ENCODE results near the gene ASB16.
A peak's percentile ranks its signal among the peaks of the same experiment; 100 is the strongest.
"Not testable (repeated sequence)": the region's sequence is repeated elsewhere in the genome, so short reads cannot be mapped to it uniquely, and the experiment has no call there.

Gene ASB16, protein sequence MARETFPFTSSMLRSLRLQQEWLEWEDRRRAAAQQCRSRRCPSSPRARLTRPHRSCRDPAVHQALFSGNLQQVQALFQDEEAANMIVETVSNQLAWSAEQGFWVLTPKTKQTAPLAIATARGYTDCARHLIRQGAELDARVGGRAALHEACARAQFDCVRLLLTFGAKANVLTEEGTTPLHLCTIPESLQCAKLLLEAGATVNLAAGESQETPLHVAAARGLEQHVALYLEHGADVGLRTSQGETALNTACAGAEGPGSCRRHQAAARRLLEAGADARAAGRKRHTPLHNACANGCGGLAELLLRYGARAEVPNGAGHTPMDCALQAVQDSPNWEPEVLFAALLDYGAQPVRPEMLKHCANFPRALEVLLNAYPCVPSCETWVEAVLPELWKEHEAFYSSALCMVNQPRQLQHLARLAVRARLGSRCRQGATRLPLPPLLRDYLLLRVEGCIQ

DNA sequence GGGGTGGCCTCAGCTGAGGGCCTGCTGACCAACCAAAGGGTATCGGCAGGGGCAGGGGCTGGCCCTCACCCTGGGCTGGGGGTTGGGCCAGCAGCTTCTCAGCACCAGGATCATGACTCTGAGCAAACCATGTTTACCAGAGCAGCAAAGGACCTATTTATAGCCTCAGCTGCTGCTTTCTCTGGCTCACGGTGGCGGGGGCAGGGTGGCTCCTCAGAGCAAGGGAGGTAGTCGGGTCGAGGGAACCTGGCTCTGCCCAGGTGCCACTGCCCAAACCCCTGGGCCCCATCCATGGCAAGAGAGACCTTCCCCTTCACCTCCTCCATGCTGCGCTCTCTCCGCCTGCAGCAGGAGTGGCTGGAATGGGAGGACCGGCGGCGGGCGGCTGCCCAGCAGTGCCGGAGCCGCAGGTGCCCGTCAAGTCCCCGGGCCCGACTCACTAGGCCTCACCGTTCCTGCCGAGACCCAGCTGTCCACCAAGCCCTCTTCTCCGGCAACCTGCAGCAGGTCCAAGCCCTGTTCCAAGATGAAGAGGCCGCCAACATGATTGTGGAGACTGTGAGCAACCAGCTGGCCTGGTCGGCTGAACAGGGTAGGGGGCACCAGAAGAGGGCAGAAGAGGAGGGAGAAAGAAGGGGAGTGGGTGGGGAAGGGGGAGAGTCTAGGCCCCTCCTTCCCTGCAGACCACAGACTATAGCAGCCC is at the start of gene ASB16:
TSS of gene ASB16 (plus strand) at position 206 of the 703 bp plus-strand sequence. CDS start at position 292, 86 bp downstream.
- no peak for DNase-seq (ENCODE audit: low read depth, low spot score)
- no peak within 1 kb of the TSS for H3K27ac ChIP-seq

- DNase-seq (ENCODE audit: low read depth, low spot score) = no peak
- H3K27ac ChIP-seq = no peak overlapping the region
Measured at GRCh38 chr17:44120851-44121605, 49.5 kb upstream of the ASB16 start.

- DNase-seq (ENCODE audit: low read depth, low spot score) = no peak
- no peak overlapping the region for H3K27ac ChIP-seq
Measured at GRCh38 chr17:44121997-44122815, 48.3 kb upstream of the ASB16 start.

DNA sequence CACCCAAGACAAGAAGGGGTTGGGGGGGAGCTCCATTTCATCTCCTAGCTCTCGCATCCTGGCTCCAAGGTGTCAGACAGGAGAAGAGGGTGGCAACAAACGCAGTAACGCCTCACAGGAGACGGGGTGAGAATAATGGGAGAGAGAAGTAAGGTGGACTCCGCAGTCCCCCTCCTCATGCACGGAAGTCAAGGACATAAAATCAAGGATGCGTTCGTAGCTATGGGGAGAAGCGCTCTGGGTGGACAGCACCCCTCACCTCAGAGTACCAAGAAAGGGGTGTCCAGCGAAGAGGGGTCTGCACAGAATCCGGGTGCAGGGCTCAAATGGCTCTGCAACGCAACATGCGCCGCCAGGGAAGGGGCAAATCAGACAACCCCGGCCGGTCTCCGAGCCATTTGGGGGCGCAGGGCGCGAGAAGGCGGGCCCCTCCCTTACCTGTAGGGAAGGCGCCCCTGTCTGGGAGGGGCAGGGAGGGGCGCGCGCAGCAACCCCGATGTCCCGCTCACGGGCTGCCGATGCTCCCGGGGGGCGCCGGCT is 47.6 kb upstream of the ASB16 start:
- H3K27ac ChIP-seq = no peak overlapping the region

GRCh38 chr17:44123356-44124117 is 47.0 kb upstream of the ASB16 start, which contains the start of gene HDAC5:
HDAC5 (minus strand) TSS chr17:44123641; CDS start chr17:44117515, 6,126 bp downstream.
- DNase-seq (ENCODE audit: low read depth, low spot score) = peak; percentile 58
- peak within 1 kb of the TSS; percentile 84 for H3K27ac ChIP-seq

More for the DNA sequence above, 47.6 kb upstream of the ASB16 start:
- no peak for DNase-seq (ENCODE audit: low read depth, low spot score)

GRCh38 chr17:44124118-44124438 is 46.4 kb upstream of the ASB16 start:
- peak overlapping the region; percentile 84 for H3K27ac ChIP-seq
- DNase-seq (ENCODE audit: low read depth, low spot score) = no peak

- DNase-seq (ENCODE audit: low read depth, low spot score) = no peak
- H3K27ac ChIP-seq = no peak overlapping the region
Measured at GRCh38 chr17:44128383-44128782, 42.1 kb upstream of the ASB16 start.

- H3K27ac ChIP-seq = no peak overlapping the region
- DNase-seq (ENCODE audit: low read depth, low spot score) = no peak
Measured at GRCh38 chr17:44130693-44131349, 39.7 kb upstream of the ASB16 start.

- not testable (repeated sequence) for DNase-seq (ENCODE audit: low read depth, low spot score); H3K27ac ChIP-seq
Measured at GRCh38 chr17:44131372-44131771, 39.1 kb upstream of the ASB16 start.

DNA sequence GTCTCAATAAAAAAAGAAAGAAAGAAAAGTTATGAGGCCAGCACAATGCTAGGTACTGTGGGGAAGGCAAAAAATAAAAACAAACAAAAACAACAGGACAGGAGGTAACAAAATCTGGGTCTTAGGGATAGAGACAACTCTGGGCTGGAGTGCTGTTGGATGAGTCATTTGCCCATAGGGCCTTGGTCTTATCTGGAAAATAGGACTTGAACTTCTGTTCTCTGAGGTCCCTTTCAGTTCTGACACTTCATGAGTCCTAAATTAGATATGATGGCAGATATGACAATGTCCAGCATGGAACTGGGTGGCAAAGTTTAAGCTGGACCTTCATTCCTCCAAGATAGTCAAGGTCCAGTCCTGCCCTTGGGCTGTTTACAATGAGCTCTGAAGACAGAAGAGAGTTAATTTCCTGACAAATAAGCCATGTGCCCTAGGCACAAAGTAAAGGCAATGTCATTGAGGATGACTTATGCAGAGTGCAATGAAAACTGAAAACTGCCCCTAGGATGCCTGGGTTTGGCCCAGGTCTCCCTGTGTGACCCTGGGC is 38.2 kb upstream of the ASB16 start:
- DNase-seq (ENCODE audit: low read depth, low spot score) = no peak

DNA sequence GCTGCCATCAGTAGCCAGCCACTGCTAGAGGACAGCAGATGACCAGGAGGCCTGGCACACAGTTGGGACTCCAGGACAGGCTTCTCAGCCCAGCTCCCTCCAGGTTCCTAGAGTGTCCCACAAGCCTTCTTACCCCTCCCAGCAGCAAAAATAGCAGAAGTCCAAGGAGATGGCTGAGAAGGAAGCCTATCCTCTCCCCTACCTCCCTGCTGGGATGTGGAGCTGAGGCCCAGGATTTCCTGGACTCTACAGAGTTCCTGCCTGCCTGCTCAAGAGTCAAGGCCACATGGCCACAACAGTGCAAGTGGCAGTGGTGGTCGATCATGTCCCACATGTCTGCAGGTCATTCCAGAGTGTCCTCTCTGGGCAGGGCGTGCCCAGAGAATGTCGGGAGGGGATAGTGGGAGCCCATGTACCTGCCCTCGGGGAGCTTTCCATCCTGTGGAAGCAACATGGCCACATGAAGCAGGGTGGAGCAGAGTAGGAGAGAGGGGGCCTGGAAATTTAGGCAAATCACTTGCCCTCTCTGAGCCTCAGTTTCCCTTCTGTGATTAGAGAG is 36.5 kb upstream of the ASB16 start:
- DNase-seq (ENCODE audit: low read depth, low spot score) = no peak
- H3K27ac ChIP-seq = no peak overlapping the region

More for the DNA sequence above, 38.2 kb upstream of the ASB16 start:
- no peak overlapping the region for H3K27ac ChIP-seq

- H3K27ac ChIP-seq = no peak overlapping the region
- DNase-seq (ENCODE audit: low read depth, low spot score) = no peak
Measured at GRCh38 chr17:44134752-44135568, 35.5 kb upstream of the ASB16 start.

DNA sequence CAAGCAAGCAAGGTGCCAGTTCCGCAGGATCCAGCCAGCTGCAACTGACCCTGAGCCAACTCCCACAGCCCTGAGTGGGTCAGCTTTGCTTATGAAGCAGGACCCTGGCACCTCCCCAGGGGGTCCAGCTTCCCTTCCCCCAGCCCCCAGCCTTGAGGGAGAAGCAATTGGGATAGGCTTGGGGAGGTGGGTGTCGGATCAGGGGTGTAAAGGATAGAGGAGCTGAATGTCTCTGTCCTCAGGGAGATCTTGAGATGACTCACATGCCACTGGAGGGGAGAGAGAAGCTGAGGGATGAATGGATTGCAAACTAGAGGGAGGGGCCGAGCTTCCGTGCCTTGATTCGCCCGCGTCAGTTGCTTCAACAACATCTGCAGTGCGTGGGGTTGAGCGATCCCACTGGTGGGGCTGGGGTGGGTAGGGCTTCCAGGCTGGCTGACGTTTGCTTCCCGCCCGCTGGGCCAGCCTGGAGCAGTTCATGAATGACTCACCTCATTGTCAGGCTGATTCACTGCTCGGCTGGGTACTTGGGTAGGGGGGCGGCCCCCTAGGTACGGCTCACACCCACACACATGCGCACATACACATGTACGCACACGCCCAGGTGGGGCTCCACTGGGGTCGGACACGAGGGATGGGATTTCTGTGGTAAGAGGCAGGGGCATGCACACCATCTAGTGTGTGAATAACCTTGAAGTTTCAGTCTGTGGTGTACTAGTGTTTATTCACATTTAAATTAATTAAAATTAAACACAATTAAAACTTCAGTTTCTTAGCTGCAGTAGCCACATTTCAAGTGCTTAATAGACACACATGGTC is 32.4 kb upstream of the ASB16 start:
- peak overlapping the region; percentile 92 for H3K27ac ChIP-seq
- peak; percentile 95 for DNase-seq (ENCODE audit: low read depth, low spot score)

DNA sequence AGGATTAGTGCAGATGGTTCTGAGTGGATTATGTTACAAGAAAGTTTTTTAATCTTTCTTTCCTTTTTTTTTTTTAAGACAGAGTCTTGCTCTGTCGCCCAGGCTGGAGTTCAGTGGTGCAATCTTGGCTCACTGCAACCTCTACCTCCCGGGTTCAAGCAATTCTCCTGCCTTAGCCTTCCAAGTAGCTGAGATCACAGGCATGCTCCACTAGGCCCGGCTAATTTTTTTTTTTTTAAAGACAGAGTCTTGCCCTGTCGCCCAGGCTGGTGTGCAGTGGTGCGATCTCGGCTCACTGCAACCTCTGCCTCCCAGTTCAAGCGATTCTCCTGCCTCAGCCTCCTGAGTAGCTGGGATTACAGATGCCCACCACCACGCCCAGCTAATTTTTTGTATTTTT is 26.6 kb upstream of the ASB16 start:
- H3K27ac ChIP-seq; DNase-seq (ENCODE audit: low read depth, low spot score): not testable (repeated sequence)

DNA sequence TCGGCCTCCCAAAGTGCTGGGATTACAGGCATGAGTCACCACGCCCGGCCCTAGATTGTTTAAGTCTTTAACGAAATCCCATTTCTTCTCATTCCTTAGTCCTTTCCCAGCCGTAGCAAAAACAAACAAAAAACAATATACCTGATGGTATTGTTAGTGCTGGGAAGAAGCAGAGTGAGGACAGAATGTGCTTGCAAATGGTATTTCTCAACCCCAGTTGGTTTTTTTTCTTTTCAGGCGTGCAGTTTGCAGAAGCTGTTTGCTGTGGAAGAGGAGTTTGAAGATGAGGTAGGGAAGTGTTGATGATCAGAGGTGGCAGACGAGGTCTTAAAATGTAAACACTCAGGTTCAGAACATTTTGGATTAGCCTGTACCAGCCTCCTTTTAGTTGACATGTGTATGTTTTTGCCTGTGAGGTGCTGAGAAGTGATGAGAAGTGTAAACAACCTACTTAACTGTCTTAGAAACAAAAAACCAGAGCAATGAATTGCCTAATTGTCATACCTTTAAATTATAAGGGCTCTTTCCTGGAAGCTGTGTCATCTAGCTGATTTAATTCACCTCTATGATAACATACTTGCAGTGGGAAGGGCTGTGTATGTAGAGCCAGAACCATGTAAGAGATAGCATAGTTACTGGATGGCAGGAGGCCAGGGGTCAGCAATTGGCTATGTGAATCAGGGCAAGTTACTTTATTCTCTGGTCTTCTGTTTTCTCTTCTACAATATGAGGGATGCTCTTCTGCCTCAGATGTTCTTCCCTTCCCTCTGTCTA is 25.4 kb upstream of the ASB16 start:
- no peak for DNase-seq (ENCODE audit: low read depth, low spot score)
- no peak overlapping the region for H3K27ac ChIP-seq
